GM19023 (cell line): ENCODE data around the gene WSCD1.

Experiments
- ATAC-seq: cut with Tn5 transposase; IDR thresholded peaks from one replicate; pipeline ENCODE4 v1.9.1; 2021; ENCODE audit warnings: mild to moderate bottlenecking, moderate library complexity; ENCODE audit not compliant: unreplicated experiment

Gene WSCD1

DNA sequence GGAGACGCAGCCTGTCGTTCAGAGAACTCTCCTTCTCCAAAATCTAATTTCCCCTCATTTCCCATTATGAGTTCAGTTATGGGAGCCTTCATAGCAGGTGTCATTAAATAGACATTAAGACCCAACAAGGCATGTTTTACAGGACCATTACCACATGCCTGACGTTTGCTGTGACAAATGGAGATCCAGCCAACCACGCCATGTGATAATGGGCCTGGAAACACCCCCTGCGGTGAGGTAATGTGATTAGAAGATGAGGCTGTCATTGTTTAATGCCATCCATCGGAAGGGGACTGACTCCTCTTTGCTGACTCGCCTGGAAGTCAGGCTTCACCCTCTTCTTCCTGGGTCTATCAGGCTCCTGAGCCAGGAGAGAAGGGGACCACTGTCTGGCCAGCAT lies 76.9 kb downstream of the WSCD1 start:
- ATAC-seq, result no peak

- ATAC-seq, result no peak
These were observed 83.2 kb downstream of the WSCD1 start for GRCh38 chr17:6153375-6153774.

DNA sequence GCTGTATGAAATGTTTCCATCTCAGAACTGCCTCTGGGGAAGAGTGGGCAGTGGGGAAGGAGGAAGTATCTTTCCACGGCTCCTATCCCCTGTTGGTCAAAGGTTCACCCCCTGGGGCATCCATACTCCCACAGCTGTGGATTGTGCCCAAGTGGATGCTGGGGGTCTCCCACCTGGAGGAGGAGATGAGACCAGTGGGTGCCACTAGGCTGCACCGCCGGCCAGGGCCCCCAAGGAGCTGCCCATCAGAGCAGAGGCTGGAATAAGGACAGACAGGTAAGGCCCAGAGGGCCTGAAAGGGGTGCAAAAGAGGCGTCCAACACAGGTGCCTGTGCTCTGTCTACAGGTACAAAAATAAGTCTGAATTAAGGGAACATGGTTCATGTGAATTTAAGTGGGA lies 87.5 kb downstream of the WSCD1 start:
- ATAC-seq, result no peak

- no peak for ATAC-seq
These were observed 89.5 kb downstream of the WSCD1 start for GRCh38 chr17:6159541-6160231.

DNA sequence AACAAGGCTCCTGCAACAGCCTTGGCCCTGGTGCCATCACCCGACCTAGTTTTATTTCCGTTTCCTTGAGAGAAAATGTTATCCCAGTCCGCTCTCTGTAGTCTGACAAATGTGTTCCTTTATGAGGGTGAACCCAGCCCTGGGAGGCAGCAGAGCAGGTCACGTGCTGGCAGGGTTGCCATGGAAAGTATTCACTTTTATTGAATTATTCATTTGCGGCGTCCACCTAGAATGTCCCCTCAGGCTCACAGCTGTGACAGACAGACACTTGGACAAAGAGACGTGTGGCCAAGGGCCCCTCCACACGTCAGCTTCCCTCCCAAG lies 90.0 kb downstream of the WSCD1 start:
- no peak for ATAC-seq

DNA sequence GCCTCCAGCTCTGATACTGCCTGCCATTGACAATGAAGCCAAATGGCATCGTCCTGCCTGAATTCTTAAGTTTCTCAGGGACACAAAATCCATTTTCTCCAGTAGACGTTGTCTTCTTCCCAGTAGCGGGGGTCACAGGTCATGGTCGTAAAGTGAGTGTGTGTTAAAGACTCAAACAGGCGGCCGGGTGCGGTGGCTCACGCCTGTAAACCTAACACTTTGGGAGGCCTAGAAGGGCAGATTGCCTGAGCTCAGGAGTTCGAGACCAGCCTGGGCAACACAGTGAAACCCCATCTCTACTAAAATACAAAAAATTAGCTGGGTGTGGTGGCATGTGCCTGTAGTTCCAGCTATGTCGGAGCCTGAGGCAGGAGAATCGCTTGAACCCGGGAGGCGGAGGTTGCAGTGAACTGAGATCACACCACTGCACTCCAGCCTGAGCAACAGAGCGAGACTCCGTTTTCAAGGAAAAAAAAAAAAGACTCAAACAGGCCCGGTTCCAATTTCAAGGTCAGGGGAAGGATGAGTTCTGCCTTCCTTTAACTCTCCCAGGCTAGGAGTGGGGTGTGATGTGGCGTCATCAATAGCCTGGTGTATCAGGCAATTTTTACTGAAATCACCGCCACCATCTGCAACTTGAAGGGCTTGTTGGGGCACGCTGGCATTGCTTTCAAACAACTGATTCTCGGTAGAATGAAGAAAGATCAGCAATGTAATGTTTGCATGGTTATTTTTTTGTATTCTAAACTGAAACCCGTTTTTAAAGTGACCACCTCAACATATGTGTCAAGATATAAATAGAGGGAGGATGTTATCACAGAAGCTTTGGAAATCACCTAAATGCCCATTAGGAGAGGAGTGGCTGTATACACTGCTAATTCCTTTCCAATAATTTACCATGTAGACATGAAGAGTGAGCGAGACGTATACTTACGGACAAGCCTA lies 91.0 kb downstream of the WSCD1 start:
- ATAC-seq, result no peak

GRCh38 chr17:6162216-6162615 lies 92.0 kb downstream of the WSCD1 start:
- ATAC-seq, result no peak

- ATAC-seq, result no peak
These were observed 92.7 kb downstream of the WSCD1 start for GRCh38 chr17:6162892-6163291.

GRCh38 chr17:6163612-6164333 lies 93.6 kb downstream of the WSCD1 start:
- no peak for ATAC-seq

- no peak for ATAC-seq
These were observed 94.8 kb downstream of the WSCD1 start for GRCh38 chr17:6164996-6165395.

GRCh38 chr17:6165806-6166205 lies 95.6 kb downstream of the WSCD1 start:
- no peak for ATAC-seq

DNA sequence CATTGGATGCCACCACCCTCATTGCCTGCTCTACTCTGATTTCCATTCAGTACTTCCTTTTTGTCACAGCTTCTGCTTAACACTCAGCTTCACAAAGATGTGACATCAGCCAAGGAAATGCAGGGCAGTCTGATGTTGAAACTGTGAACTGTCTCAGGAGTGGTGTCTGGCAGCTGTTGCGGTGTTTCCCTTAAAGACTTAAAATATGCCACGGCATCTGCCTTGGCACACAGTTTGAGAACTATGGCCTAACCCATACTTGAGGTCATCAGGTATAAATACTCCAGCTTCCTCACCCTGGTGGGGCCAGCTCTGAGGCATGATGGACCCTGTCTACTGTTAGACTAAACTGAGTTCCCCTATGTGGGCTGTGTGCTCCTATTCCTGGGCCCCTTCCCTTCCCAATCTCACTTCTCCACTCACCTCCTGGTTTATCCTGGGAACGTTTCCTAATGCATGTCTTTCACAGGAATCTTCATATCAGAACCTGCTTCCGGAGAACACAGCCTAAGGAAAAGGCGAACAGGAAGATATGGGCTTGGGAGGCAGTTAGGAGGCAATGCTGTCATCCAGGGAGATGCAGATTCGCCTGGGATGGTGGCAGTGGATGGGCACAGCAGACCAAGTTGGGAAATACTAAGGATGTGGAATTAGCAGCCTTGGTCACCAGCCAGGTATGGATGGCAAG lies 96.5 kb downstream of the WSCD1 start:
- ATAC-seq, result no peak

GRCh38 chr17:6168296-6168695 lies 98.1 kb downstream of the WSCD1 start:
- no peak for ATAC-seq

DNA sequence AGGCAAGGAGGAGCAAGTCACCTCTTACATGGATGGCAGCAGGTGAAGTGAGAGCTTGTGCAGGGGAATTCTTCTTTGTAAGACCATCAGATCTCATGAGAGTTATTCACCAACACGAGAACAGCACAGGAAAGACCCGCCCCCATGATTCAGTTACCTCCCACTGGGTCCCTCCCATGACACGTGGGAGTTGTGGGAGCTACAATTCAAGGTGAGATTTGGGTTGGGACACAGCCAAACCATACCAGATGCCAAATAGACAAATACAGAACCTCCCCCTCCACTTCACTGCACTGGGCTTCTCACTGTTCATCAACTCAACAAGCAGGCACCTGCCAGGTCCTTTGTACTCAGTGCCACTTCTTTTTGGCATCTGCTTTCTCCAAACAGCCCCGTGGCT lies 100.2 kb downstream of the WSCD1 start:
- no peak for ATAC-seq

DNA sequence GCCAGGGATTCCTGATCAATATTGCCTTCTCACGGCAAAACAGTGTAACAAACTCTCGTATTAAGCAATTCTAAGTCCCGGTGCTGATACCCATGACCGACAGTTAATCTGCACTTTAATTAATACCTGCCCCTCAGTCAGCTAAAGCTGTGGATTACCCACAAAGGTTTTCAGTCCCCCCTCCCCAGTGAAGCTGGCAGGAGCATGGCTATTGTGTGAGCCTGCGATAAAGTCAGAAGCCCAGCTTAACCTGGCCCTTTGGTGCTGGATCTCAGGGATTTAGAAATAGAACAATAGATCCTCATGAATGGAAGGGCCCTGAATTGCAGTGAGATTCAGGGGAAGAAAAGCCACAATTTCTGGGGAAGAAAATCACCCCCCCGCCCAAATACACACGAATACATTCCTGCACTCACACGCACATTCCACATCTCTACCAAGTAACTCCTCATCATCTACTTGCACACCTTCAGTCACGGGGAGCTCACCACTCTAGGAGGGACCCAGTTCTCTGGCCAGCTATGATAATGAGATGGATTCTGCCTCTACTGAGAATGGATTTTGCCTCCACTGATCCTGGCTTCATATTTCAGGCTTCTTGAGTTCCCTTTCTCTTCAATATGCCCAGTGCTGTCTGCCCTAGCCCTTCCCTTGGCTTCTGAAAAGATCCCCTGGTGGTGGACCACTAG lies 102.6 kb downstream of the WSCD1 start:
- ATAC-seq, result no peak

GRCh38 chr17:6173653-6174052 lies 103.5 kb downstream of the WSCD1 start:
- no peak for ATAC-seq
